ENCODE results near the gene HSBP1L1. TPM values are rescaled to one million over a fixed set of nuclear protein-coding genes. Genes with fewer than 3 reads are reported as not detected.
A peak's percentile ranks its signal among the peaks of the same experiment; 100 is the strongest.

HSBP1L1 gene
- total and polyA plus RNA-seq, 2 of the 8 experiments (the other 6 are each of a cell fraction or from before 2014, with no cell fraction given): 1.0 to 1.3 TPM

DNA sequence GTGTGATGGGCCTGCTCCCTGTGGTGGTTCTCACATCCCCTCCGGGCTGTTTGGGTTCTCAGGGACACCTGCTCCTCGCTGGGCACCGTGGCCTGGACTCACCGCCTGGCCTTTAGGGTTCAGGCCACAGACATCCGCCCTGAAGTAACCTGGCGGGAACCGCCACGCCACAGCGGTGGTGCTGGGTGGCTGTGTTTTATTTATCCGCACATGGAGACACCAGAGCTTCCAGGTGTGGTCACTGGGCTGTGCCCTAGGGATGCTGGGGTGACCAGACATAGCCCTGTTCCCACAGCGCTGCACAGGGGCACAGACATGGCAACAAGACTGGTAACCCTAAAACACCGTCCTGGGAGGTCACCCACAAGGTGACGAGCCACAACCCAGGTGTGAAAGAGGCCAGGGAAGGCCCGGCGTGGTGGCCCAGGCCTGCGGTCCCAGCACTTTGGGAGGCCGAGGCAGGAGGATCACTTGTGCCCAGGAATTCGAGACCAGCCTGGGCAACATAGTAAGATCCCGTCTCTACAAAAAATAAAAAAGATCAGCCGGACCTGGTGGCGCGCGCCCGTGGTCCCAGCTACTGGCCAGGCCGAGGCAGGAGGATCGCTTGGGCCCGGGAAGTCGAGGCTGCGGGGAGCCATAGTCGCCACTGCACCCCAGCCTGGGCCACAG is 649 bp upstream of the HSBP1L1 start:
- Histone ChIP-seq H3K18ac (ENCODE audit: extremely low read depth, low read length) (no peak overlapping the region), H3K79me2 (ENCODE audit: control insufficient read depth in 1 of 2, insufficient read depth in 2 of 2, low read length in 2 of 2) (no peaks in the 10 kb centered on the region), H3K23me2 (ENCODE audit: low read depth, low read length) (peaks cover 2% of the 10 kb centered on the region; the same call in 1 of the 2 replicates), H4K91ac (replicated peaks; ENCODE audit: insufficient read length, low read length) (no peak overlapping the region), H3K4ac (replicated peaks; ENCODE audit: insufficient read length, low read depth, low read length) (no peak overlapping the region), H3K36me3 (ENCODE audit: control insufficient read depth in 2 of 4, insufficient read depth in 4 of 4, low read length in 3 of 4) (no peaks in the 10 kb centered on the region), H3K14ac (ENCODE audit: insufficient read length) (no peak overlapping the region), H3K9me3 (ENCODE audit: insufficient read depth in 2 of 2, low read depth in 1 of 2, low read length in 1 of 2) (no peaks in the 10 kb centered on the region), H3K23ac (ENCODE audit: insufficient read length) (no peak overlapping the region), H3K79me1 (ENCODE audit: low read depth, low read length) (no peaks in the 10 kb centered on the region), H2BK120ac (replicated peaks; ENCODE audit: low read depth, low read length) (no peak overlapping the region), H4K5ac (ENCODE audit: insufficient read length, low read depth, low read length) (no peak overlapping the region), H2BK12ac (ENCODE audit: low read depth, low read length) (no peak overlapping the region), H2AK5ac (ENCODE audit: low read depth, low read length) (0 out of 2 replicates have a peak overlapping the region, but pooled peaks have one; percentile 39), H2BK5ac (ENCODE audit: low read depth, low read length) (no peak overlapping the region), H3K4me2 (ENCODE audit: insufficient read depth in 1 of 2, low read depth in 2 of 2, low read length in 2 of 2) (peak overlapping the region; percentile 40 to 70), H4K8ac (ENCODE audit: extremely low read depth, insufficient read depth, low read length) (peak overlapping the region; percentile 28), H2BK20ac (ENCODE audit: low read length) (no peak overlapping the region), H4K20me1 (replicated peaks in 1 of 2; ENCODE audit: control insufficient read depth in 1 of 2, insufficient read depth in 2 of 2, low read length in 2 of 2) (peaks cover 2 to 10% of the 10 kb centered on the region in 2 experiments), H3K4me3 (ENCODE audit: extremely low read depth in 1 of 4, insufficient read depth in 2 of 4, low read depth in 3 of 4, low read length in 4 of 4) (peak overlapping the region in 3 of 4 experiments; percentile 34 to 64 (median 36); a peak in 4 of 8 replicates), H2AFZ (ENCODE audit: low read length) (no peak overlapping the region), H3K4me1 (replicated peaks in 1 of 4; ENCODE audit: control insufficient read depth in 3 of 4, insufficient read depth in 4 of 4, low read length in 3 of 4) (peaks cover 2 to 24% (median 21%) of the 10 kb centered on the region in 4 experiments; a peak in 6 of 7 replicates), H2BK15ac (ENCODE audit: low read length) (no peak overlapping the region), H3K27ac (ENCODE audit: low read depth, low read length) (no peak overlapping the region), H3K9ac (replicated peaks in 1 of 4; ENCODE audit: extremely low read depth in 1 of 4, low read depth in 3 of 4, low read length in 3 of 4) (no peak overlapping the region), H3K56ac (replicated peaks; ENCODE audit: insufficient read length, low read depth, low read length) (no peak overlapping the region), H3K27me3 (replicated peaks in 1 of 4; ENCODE audit: control insufficient read depth in 3 of 4, extremely low read depth in 1 of 4, insufficient read depth in 3 of 4, low read length in 3 of 4) (peaks cover 3 to 54% (median 45%) of the 10 kb centered on the region in 4 experiments)
- CTCF ChIA-PET (ENCODE audit: partially characterized antibody): interaction anchor here (0.9 to 3.0 kb wide), 4 partner anchors 12 to 77 kb away, joined by 3 to 17 read pairs (median 4); partner anchors contain the start of gene SLC66A2
- no peak for FAIRE-seq
- no peak for DNase-seq (ENCODE audit: low read depth in 1 of 2, low spot score in 2 of 2)
- 86% methylated on average over 30 of the region's 30 CpGs; no CpG with 5 or more reads in 1 of the 2 experiments for WGBS, 2 experiments (ENCODE audit: extremely low coverage in 1 of 2, insufficient coverage in 1 of 2, insufficient read length in 1 of 2, insufficient replicate concordance in 2 of 2, low coverage in 1 of 2, low lambda C conversion rate in 2 of 2, missing lambda C conversion rate in 1 of 2)
- POLR2A ChIA-PET (ENCODE audit: partially characterized antibody): interaction anchor here (1.6 to 2.1 kb wide), 2 partner anchors 11 to 13 kb away, joined by 5 to 8 read pairs; no protein-coding TSS in a partner anchor
- TF ChIP-seq YY1 (IDR thresholded peaks at IDR 0.05; ENCODE audit: low read depth, low read length) (no peak), RBBP5 (IDR thresholded peaks at IDR 0.05; ENCODE audit: borderline replicate concordance, low read depth, low read length) (no peak), NRF1 (IDR thresholded peaks at IDR 0.05; ENCODE audit: low read depth, low read length) (no peak), KDM4A (IDR thresholded peaks at IDR 0.05; ENCODE audit: low read depth, low read length, severe bottlenecking) (no peak), ZNF274 (IDR thresholded peaks at IDR 0.05; ENCODE audit: borderline replicate concordance, extremely low read depth, low read length) (no peak), CHD2 (IDR thresholded peaks at IDR 0.05; ENCODE audit: low read length) (no peak), SAP30 (IDR thresholded peaks at IDR 0.05; ENCODE audit: insufficient read depth, insufficient replicate concordance, low read length) (no peak), SRF (IDR thresholded peaks at IDR 0.05; ENCODE audit: low read depth, low read length) (no peak), MAFK (IDR thresholded peaks at IDR 0.05; ENCODE audit: low read depth, low read length) (no peak)
